HepG2 (cell line): ENCODE measurements around the gene CSF3R. TPM values are rescaled to one million over a fixed set of nuclear protein-coding genes. Genes with fewer than 3 reads are reported as not detected.
A peak's percentile ranks its signal among the peaks of the same experiment; 100 is the strongest.

Experiments
- ATAC-seq: fragments of 200-7000 bp; cut with Tn5 transposase; 3 replicates; pipeline ENCODE4 v1.9.1; 2020; ENCODE audit warnings: mild to moderate bottlenecking, moderate library complexity
- BruUV-seq: library from RNA; stranded (reverse); fragments of 400-500 nt; replicated peaks from 2 replicates; lab custom pipeline; 2021; lab: Mats Ljungman, UMichigan
- CTCF ChIA-PET: fragments of 300-600 bp; formaldehyde crosslinking; extraction: SDS; loops from one replicate; lab custom pipeline; 2021; ENCODE audit warnings: low total read pairs, inconsistent platforms, low intra/inter-chr PET ratio; lab: Yijun Ruan, JAX
- POLR2A ChIA-PET: fragments of 350-600 bp; sonication (Branson Sonifier 250); formaldehyde crosslinking; loops from one replicate; lab custom pipeline; 2020; ENCODE audit warnings: antibody characterized with exemption, inconsistent platforms; lab: Yijun Ruan, JAX
- DNase-seq: peaks from one replicate; pipeline ENCODE4 v3.0.0-alpha.2; 2015; ENCODE audit warnings: low spot score
- FAIRE-seq: peaks from 3 replicates; lab custom pipeline; 2011; peaks lifted over from hg19 to GRCh38; lab: Jason Lieb, UNC
- H2AFZ ChIP-seq: one replicate; pipeline ENCODE4 v1.6.1; 2011; ENCODE audit warnings: low read length, inconsistent platforms
- H3K27ac ChIP-seq: fragments of 300-600 bp; 3 replicates; pipeline ENCODE4 v1.8.0; 2011; ENCODE audit warnings: mixed run types, mild to moderate bottlenecking, mixed read lengths, low read length, inconsistent platforms; ENCODE audit not compliant: insufficient read depth; ENCODE audit errors: extremely low read length
- H3K27me3 ChIP-seq, 2 experiments: fragments of 200-600 bp in 1 of 2; 2 replicates in 1 of 2; 3 replicates in 1 of 2; pipeline versions ENCODE4 v1.6.0 to v1.8.0; 2011; ENCODE audit warnings: low read length in 2 of 2, mild to moderate bottlenecking in 2 of 2, moderate library complexity in 2 of 2, inconsistent platforms in 1 of 2; ENCODE audit not compliant: insufficient read depth in 2 of 2, control insufficient read depth in 1 of 2
- H3K36me3 ChIP-seq, 2 experiments: fragments of 200-600 bp in 1 of 2; replicated peaks in 1 of 2; 2 replicates in 1 of 2; 3 replicates in 1 of 2; pipeline versions ENCODE4 v1.5.1 to v1.8.0; 2011; ENCODE audit warnings: low read length in 2 of 2, inconsistent platforms in 1 of 2; ENCODE audit not compliant: insufficient read depth in 2 of 2, control insufficient read depth in 1 of 2
- H3K4me1 ChIP-seq: 2 replicates; pipeline ENCODE4 v1.5.1; 2012; ENCODE audit warnings: low read length, inconsistent platforms; ENCODE audit not compliant: insufficient read depth
- H3K4me2 ChIP-seq: 2 replicates; pipeline ENCODE4 v1.6.0; 2011; ENCODE audit warnings: low read depth, low read length, inconsistent platforms
- H3K4me3 ChIP-seq, 3 experiments: fragments of 200-600 bp in 1 of 3; sonication (generic), shearing (Covaris generic) in 1 of 3; replicated peaks in 1 of 3; 2 replicates each; pipeline ENCODE4 v1.5.1; 2011 to 2016; ENCODE audit warnings: low read length in 3 of 3, inconsistent platforms in 2 of 3, low read depth in 2 of 3, mild to moderate bottlenecking in 2 of 3, control low read depth in 1 of 3, mixed read lengths in 1 of 3; ENCODE audit not compliant: insufficient read depth in 1 of 3
- H3K79me2 ChIP-seq: one replicate; pipeline ENCODE4 v1.6.1; 2011; ENCODE audit warnings: low read length, inconsistent platforms; ENCODE audit not compliant: insufficient read depth
- H3K9ac ChIP-seq: 2 replicates; pipeline ENCODE4 v1.6.0; 2011; ENCODE audit warnings: mild to moderate bottlenecking, low read depth, low read length, inconsistent platforms; ENCODE audit not compliant: insufficient read depth
- H3K9me3 ChIP-seq: 2 replicates; pipeline ENCODE4 v1.5.1; 2012; ENCODE audit warnings: mild to moderate bottlenecking, low read length
- H4K20me1 ChIP-seq: 2 replicates; pipeline ENCODE4 v1.6.0; 2011; ENCODE audit warnings: inconsistent platforms, mild to moderate bottlenecking, low read length, moderate library complexity; ENCODE audit not compliant: insufficient read depth
- AFF4 ChIP-seq: sonication (generic); formaldehyde crosslinking; IDR thresholded peaks from 2 replicates; pipeline ENCODE4 v1.4.0; 2020; ENCODE audit warnings: missing genetic modification reagents
- CHD4 ChIP-seq: fragments of 200-600 bp; sonication (generic); IDR thresholded peaks from 2 replicates; pipeline ENCODE4 v1.7.0; 2017; ENCODE audit warnings: mild to moderate bottlenecking, low read length, borderline replicate concordance
- HNF1B ChIP-seq: sonication (generic); formaldehyde crosslinking; IDR thresholded peaks from 2 replicates; pipeline ENCODE4 v1.5.1; 2020; ENCODE audit warnings: mild to moderate bottlenecking, moderate library complexity, missing genetic modification reagents
- NFRKB ChIP-seq: fragments of 450-650 bp; IDR thresholded peaks from 2 replicates; pipeline ENCODE4 v1.6.1; 2017
- PHF8 ChIP-seq: sonication (generic); formaldehyde crosslinking; IDR thresholded peaks from 2 replicates; pipeline ENCODE4 v1.5.0; 2020; ENCODE audit warnings: missing genetic modification reagents
- RCOR2 ChIP-seq: IDR thresholded peaks from 2 replicates; pipeline ENCODE4 v1.6.1; 2016; ENCODE audit warnings: missing biosample characterization, missing genetic modification reagents
- ZBED4 ChIP-seq: sonication (generic); formaldehyde crosslinking; IDR thresholded peaks from 2 replicates; pipeline ENCODE4 v1.4.0; 2020; ENCODE audit warnings: missing genetic modification reagents, borderline replicate concordance
- ZFP91 ChIP-seq: sonication (generic); formaldehyde crosslinking; IDR thresholded peaks from 2 replicates; pipeline ENCODE4 v1.9.0; 2022; ENCODE audit warnings: missing genetic modification reagents, mild to moderate bottlenecking, borderline replicate concordance
- ZFX ChIP-seq: sonication (generic); formaldehyde crosslinking; IDR thresholded peaks from 2 replicates; pipeline ENCODE4 v1.4.0; 2020; ENCODE audit warnings: mild to moderate bottlenecking, low read depth, missing genetic modification reagents, moderate library complexity
- WGBS: methylation state at CpG from one replicate; pipeline ENCODE4 v1.1.6; 2017; ENCODE audit warnings: low lambda C conversion rate; 5-methylcytosine and 5-hydroxymethylcytosine counted together
- in situ Hi-C: cut with HindIII; loops from 2 replicates; pipeline ENCODE4 v1.10.0; 2017; ENCODE audit warnings: low pct_unique_long_range_greater_than_20kb; ENCODE audit not compliant: extremely low pct_ligation_motif_present
- intact Hi-C: fragments of 100-400 bp; cut with micrococcal nuclease; formaldehyde crosslinking; loops from one replicate; pipeline ENCODE4 v1.10.0; 2022; ENCODE audit not compliant: unreplicated experiment
- polyA plus RNA-seq, 8 experiments: library from polyadenylated mRNA; depleted of rRNA in 3 of 8; stranded (reverse) in 7 of 8; unstranded in 1 of 8; fragments of >200 nt; fragmentation: Illumina TruSeq in 4 of 8; extraction: Trizol in 4 of 8; gene quantifications; 2 replicates each; pipeline versions ENCODE4 v1.2.1 to v1.2.3, GENCODE V29; 2011 to 2016; ENCODE audit warnings: low read depth in 4 of 8, missing spikeins in 1 of 8, mixed read lengths in 1 of 8; ENCODE audit not compliant: insufficient read depth in 1 of 8
- total RNA-seq, 5 experiments: library from RNA; depleted of rRNA; stranded (reverse); fragments of >200 nt; fragmentation: Illumina TruSeq; extraction: Trizol; gene quantifications; 2 replicates each; pipeline ENCODE4 v1.2.3, GENCODE V29; 2016; ENCODE audit warnings: low read depth in 1 of 5

Gene CSF3R
- total and polyA plus RNA-seq, 2 of the 13 experiments (the other 11 are each of a cell fraction or from before 2014, with no cell fraction given), result 11.9 to 28.8 TPM

- 10% methylated on average over 2 of the region's 10 CpGs for WGBS
- POLR2A ChIA-PET, result interaction anchor here (0.6 to 1.6 kb wide), 5 partner anchors 8 to 53 kb away, joined by 3 to 4 read pairs (median 3); partner anchors contain the start of gene MRPS15
- Histone ChIP-seq H3K4me1 (peaks cover 41% of the 10 kb centered on the region), H3K4me2 (peak overlapping the region; percentile 52), H3K27ac (no peak overlapping the region), H3K4me3 (peak overlapping the region in 1 of 3 experiments; percentile 23; a peak in 1 of 6 replicates), H3K79me2 (no peaks in the 10 kb centered on the region), H3K27me3 (peaks cover 1 to 5% of the 10 kb centered on the region in 2 experiments; a peak in 2 of 5 replicates), H3K9ac (peak overlapping the region; percentile 13; the same call in 1 of the 2 replicates), H3K9me3 (no peaks in the 10 kb centered on the region), H2AFZ (no peak overlapping the region), H4K20me1 (no peaks in the 10 kb centered on the region), H3K36me3 (no peaks in the 10 kb centered on the region)
- CTCF ChIA-PET, result interaction anchor here (0.8 to 1.2 kb wide), 2 partner anchors 37 to 807 kb away, joined by 3 to 7 read pairs; no protein-coding TSS in a partner anchor
- peak; percentile 60 for DNase-seq
- peak; percentile 78 for FAIRE-seq
- BruUV-seq, result no TSS peak
- intact Hi-C loops, result loop anchor here (5.0 kb wide), 1 partner anchor 916 kb away; no protein-coding TSS in a partner anchor
- peak; percentile 84 for ATAC-seq
- in situ Hi-C loops, result no loop called here
- TF ChIP-seq NFRKB (no peak), RCOR2 (CRISPR knock-in tag) (0 out of 2 replicates have a peak, but pooled peaks have one; percentile 21), CHD4 (peak; percentile 58; the same call in 1 of the 2 replicates), PHF8 (CRISPR knock-in tag) (peak; percentile 38; the same call in 1 of the 2 replicates), ZBED4 (CRISPR knock-in tag) (peak; percentile 46; the same call in 1 of the 2 replicates), ZFP91 (CRISPR knock-in tag) (0 out of 2 replicates have a peak, but pooled peaks have one; percentile 36), ZFX (peak; percentile 62; the same call in 1 of the 2 replicates), HNF1B (peak; percentile 52; the same call in 1 of the 2 replicates), AFF4 (CRISPR knock-in tag) (no peak)
Measured at GRCh38 chr1:36516372-36517010, 33.8 kb upstream of the CSF3R start.
